Transverse colon (tissue), 3 donors: ENCODE results near the gene UQCR11.

ENCODE experiments used
- EP300 ChIP-seq: sonication (generic); formaldehyde crosslinking; IDR thresholded peaks from one replicate; pipeline ENCODE4 v1.6.1; 2017; ENCODE audit warnings: antibody characterized with exemption, low read depth
- POLR2A ChIP-seq: fragments of 450-650 bp; IDR thresholded peaks from one replicate; pipeline ENCODE4 v1.6.1; 2016; ENCODE audit warnings: antibody characterized with exemption, mild to moderate bottlenecking, moderate library complexity
- TF ChIP-seq, protein P1 (sequence below), 5 experiments: fragments of 200-600 bp in 3 of 5; fragments of 450-650 bp in 2 of 5; sonication (generic) in 3 of 5; IDR thresholded peaks; 1 replicate in 2 of 5; 2 replicates in 3 of 5; pipeline ENCODE4 v1.5.1; 2016 to 2017; ENCODE audit warnings: antibody characterized with exemption in 5 of 5, inconsistent platforms in 3 of 5, mild to moderate bottlenecking in 2 of 5, moderate library complexity in 1 of 5

- TF ChIP-seq, protein P1, sequence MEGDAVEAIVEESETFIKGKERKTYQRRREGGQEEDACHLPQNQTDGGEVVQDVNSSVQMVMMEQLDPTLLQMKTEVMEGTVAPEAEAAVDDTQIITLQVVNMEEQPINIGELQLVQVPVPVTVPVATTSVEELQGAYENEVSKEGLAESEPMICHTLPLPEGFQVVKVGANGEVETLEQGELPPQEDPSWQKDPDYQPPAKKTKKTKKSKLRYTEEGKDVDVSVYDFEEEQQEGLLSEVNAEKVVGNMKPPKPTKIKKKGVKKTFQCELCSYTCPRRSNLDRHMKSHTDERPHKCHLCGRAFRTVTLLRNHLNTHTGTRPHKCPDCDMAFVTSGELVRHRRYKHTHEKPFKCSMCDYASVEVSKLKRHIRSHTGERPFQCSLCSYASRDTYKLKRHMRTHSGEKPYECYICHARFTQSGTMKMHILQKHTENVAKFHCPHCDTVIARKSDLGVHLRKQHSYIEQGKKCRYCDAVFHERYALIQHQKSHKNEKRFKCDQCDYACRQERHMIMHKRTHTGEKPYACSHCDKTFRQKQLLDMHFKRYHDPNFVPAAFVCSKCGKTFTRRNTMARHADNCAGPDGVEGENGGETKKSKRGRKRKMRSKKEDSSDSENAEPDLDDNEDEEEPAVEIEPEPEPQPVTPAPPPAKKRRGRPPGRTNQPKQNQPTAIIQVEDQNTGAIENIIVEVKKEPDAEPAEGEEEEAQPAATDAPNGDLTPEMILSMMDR (IDR thresholded peaks at IDR 0.05), result no peak
- TF ChIP-seq EP300 (no peak), POLR2A (no peak)
Observed at GRCh38 chr19:1648920-1649541, 43.8 kb upstream of the UQCR11 start.
